Transverse colon (tissue), 4 donors: ENCODE data around the gene ZCCHC17.

Experiments
- POLR2AphosphoS5 ChIP-seq, 3 donors: sonication (generic); formaldehyde crosslinking; IDR thresholded peaks; one replicate each; pipeline ENCODE4 v1.6.1; 2016; ENCODE audit warnings: antibody characterized with exemption in 3 of 3
- TF ChIP-seq, protein P1 (sequence below), 5 experiments: fragments of 200-600 bp in 3 of 5; fragments of 450-650 bp in 2 of 5; sonication (generic) in 3 of 5; IDR thresholded peaks; 1 replicate in 2 of 5; 2 replicates in 3 of 5; pipeline ENCODE4 v1.5.1; 2016 to 2017; ENCODE audit warnings: antibody characterized with exemption in 5 of 5, inconsistent platforms in 3 of 5, mild to moderate bottlenecking in 2 of 5, moderate library complexity in 1 of 5

DNA sequence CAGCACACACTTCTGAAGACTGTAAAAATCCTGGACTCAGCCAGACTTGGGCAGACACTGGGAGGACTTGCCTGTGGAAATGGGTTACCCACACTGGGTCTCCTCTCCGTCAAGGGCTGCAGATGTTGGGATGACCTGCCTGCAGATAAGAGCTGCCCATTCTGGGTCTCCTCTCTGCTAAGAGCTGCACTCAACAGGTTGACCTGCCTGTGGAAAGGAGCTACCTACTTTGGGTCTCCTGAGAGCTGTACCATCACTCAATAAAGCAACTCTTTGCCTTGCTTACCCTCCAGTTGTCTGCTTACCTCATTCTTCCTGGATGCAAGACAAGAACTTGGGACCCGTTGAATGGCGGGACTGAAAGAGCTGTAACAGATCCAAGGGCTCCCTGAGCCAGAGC lies 28.2 kb downstream of the ZCCHC17 start:
- no peak for TF ChIP-seq POLR2AphosphoS5 (IDR thresholded peaks at IDR 0.05)
- TF ChIP-seq, protein P1, sequence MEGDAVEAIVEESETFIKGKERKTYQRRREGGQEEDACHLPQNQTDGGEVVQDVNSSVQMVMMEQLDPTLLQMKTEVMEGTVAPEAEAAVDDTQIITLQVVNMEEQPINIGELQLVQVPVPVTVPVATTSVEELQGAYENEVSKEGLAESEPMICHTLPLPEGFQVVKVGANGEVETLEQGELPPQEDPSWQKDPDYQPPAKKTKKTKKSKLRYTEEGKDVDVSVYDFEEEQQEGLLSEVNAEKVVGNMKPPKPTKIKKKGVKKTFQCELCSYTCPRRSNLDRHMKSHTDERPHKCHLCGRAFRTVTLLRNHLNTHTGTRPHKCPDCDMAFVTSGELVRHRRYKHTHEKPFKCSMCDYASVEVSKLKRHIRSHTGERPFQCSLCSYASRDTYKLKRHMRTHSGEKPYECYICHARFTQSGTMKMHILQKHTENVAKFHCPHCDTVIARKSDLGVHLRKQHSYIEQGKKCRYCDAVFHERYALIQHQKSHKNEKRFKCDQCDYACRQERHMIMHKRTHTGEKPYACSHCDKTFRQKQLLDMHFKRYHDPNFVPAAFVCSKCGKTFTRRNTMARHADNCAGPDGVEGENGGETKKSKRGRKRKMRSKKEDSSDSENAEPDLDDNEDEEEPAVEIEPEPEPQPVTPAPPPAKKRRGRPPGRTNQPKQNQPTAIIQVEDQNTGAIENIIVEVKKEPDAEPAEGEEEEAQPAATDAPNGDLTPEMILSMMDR (IDR thresholded peaks at IDR 0.05) = no peak
